Measurements from ENCODE around the gene DES. TPM values are rescaled to one million over a fixed set of nuclear protein-coding genes. Genes with fewer than 3 reads are reported as not detected.

DES gene
- total and polyA plus RNA-seq, 9 of the 15 experiments (the other 6 are each of a cell fraction or from before 2014, with no cell fraction given), result 2.5 to 58.9 (median 21.9) TPM

DNA sequence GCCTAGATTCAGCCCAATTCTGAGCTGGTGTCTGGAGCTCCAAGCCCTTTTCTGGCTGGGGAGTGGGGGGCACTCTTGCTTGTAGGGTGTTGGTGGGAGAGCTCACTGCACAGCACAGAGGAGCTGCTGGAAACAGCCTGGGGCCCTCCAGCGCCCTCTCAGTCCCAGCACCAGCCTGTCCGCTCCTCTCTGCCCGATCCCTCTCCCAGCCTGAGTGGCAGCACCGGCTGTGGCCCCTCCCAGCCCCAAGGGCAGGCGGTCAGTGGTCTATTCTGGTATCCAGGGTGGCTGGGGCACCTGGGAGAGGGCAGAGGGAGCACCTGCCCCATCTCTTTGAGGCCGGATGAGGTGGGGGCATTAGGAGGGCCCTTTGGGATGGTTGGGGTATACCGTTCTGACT is 13.2 kb upstream of the DES start:
- no TSS peak for BruUV-seq (replicated peaks)
- CTCF ChIA-PET (ENCODE audit: low intra/inter-chr PET ratio), result interaction anchor here (1.0 to 3.0 kb wide), 2 partner anchors 28 to 29 kb away, joined by 4 to 21 read pairs; no protein-coding TSS in a partner anchor
- Histone ChIP-seq H3K4me2 (ENCODE audit: insufficient read depth, low read length) (no peak overlapping the region), H3K27me3 (ENCODE audit: control insufficient read depth in 2 of 2, insufficient read depth in 2 of 2, low read length in 2 of 2) (no peaks in the 10 kb centered on the region), H3K4me3 (no peak overlapping the region), H2AFZ (ENCODE audit: low read depth, low read length) (no peak overlapping the region), H3K9ac (ENCODE audit: insufficient read depth in 1 of 2, low read depth in 2 of 2, low read length in 2 of 2) (no peak overlapping the region), H3K27ac (ENCODE audit: extremely low read depth, low read depth, low read length) (no peak overlapping the region), H3K9me1 (ENCODE audit: control insufficient read depth, insufficient read depth, low read length) (no peaks in the 10 kb centered on the region), H3K36me3 (ENCODE audit: control insufficient read depth, insufficient read depth, low read length) (no peaks in the 10 kb centered on the region), H3K4me1 (replicated peaks in 1 of 2; ENCODE audit: control insufficient read depth in 2 of 2, insufficient read depth in 2 of 2, low read length in 2 of 2) (peaks cover 18% of the 10 kb centered on the region in 2 experiments), H4K20me1 (replicated peaks; ENCODE audit: control insufficient read depth, insufficient read depth, low read length) (no peaks in the 10 kb centered on the region), H3K79me2 (ENCODE audit: control insufficient read depth, insufficient read depth, low read length) (no peaks in the 10 kb centered on the region), H3K9me3 (replicated peaks; ENCODE audit: control insufficient read depth, insufficient read depth, low read depth, low read length) (no peaks in the 10 kb centered on the region)
- intact Hi-C loops (cut with micrococcal nuclease) (loop anchor here (5.0 kb wide), 2 partner anchors 72 to 237 kb away; no protein-coding TSS in a partner anchor), in situ Hi-C loops (cut with MboI) (loop anchor here (5.0 kb wide), 2 partner anchors 32 to 127 kb away; no protein-coding TSS in a partner anchor)
- DNase-seq (ENCODE audit: extremely low read depth in 1 of 4, low spot score in 3 of 4), result no peak
- POLR2A ChIA-PET, result interaction anchor here (0.7 kb wide), 1 partner anchor 95 kb away, joined by 3 read pairs; no protein-coding TSS in a partner anchor
- ATAC-seq, result no peak
- FAIRE-seq, result no peak
- 51% methylated on average over 6 of the region's 7 CpGs for WGBS (ENCODE audit: insufficient coverage, low coverage, missing lambda C conversion rate)
- no peak for TF ChIP-seq MAFF (IDR thresholded peaks at IDR 0.05; ENCODE audit: low read length)
- TF ChIP-seq, protein P1, sequence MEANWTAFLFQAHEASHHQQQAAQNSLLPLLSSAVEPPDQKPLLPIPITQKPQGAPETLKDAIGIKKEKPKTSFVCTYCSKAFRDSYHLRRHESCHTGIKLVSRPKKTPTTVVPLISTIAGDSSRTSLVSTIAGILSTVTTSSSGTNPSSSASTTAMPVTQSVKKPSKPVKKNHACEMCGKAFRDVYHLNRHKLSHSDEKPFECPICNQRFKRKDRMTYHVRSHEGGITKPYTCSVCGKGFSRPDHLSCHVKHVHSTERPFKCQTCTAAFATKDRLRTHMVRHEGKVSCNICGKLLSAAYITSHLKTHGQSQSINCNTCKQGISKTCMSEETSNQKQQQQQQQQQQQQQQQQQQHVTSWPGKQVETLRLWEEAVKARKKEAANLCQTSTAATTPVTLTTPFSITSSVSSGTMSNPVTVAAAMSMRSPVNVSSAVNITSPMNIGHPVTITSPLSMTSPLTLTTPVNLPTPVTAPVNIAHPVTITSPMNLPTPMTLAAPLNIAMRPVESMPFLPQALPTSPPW (CRISPR knock-in tag; IDR thresholded peaks at IDR 0.05), result no peak
- TF ChIP-seq, protein P2, sequence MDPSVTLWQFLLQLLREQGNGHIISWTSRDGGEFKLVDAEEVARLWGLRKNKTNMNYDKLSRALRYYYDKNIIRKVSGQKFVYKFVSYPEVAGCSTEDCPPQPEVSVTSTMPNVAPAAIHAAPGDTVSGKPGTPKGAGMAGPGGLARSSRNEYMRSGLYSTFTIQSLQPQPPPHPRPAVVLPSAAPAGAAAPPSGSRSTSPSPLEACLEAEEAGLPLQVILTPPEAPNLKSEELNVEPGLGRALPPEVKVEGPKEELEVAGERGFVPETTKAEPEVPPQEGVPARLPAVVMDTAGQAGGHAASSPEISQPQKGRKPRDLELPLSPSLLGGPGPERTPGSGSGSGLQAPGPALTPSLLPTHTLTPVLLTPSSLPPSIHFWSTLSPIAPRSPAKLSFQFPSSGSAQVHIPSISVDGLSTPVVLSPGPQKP (CRISPR knock-in tag; IDR thresholded peaks at IDR 0.05), result no peak
- TF ChIP-seq ZNF445 (CRISPR knock-in tag; IDR thresholded peaks at IDR 0.05; ENCODE audit: low read depth), result no peak
- TF ChIP-seq FOSL1 (tag; conservative IDR thresholded peaks at IDR 0.05), result no peak
- TF ChIP-seq ZNF146 (CRISPR knock-in tag; IDR thresholded peaks at IDR 0.05; ENCODE audit: unreplicated experiment), result no peak
- TF ChIP-seq, protein P3, sequence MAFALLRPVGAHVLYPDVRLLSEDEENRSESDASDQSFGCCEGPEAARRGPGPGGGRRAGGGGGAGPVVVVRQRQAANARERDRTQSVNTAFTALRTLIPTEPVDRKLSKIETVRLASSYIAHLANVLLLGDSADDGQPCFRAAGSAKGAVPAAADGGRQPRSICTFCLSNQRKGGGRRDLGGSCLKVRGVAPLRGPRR (CRISPR knock-in tag; IDR thresholded peaks at IDR 0.05), result no peak
- TF ChIP-seq, protein P4, sequence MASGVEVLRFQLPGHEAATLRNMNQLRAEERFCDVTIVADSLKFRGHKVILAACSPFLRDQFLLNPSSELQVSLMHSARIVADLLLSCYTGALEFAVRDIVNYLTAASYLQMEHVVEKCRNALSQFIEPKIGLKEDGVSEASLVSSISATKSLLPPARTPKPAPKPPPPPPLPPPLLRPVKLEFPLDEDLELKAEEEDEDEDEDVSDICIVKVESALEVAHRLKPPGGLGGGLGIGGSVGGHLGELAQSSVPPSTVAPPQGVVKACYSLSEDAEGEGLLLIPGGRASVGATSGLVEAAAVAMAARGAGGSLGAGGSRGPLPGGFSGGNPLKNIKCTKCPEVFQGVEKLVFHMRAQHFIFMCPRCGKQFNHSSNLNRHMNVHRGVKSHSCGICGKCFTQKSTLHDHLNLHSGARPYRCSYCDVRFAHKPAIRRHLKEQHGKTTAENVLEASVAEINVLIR (CRISPR knock-in tag; IDR thresholded peaks at IDR 0.05), result no peak
- TF ChIP-seq RHOXF2B (CRISPR knock-in tag; conservative IDR thresholded peaks at IDR 0.05), result no peak
- no peak for TF ChIP-seq RBM15 (IDR thresholded peaks at IDR 0.05; ENCODE audit: insufficient read depth, low read length)
- TF ChIP-seq, protein P5, sequence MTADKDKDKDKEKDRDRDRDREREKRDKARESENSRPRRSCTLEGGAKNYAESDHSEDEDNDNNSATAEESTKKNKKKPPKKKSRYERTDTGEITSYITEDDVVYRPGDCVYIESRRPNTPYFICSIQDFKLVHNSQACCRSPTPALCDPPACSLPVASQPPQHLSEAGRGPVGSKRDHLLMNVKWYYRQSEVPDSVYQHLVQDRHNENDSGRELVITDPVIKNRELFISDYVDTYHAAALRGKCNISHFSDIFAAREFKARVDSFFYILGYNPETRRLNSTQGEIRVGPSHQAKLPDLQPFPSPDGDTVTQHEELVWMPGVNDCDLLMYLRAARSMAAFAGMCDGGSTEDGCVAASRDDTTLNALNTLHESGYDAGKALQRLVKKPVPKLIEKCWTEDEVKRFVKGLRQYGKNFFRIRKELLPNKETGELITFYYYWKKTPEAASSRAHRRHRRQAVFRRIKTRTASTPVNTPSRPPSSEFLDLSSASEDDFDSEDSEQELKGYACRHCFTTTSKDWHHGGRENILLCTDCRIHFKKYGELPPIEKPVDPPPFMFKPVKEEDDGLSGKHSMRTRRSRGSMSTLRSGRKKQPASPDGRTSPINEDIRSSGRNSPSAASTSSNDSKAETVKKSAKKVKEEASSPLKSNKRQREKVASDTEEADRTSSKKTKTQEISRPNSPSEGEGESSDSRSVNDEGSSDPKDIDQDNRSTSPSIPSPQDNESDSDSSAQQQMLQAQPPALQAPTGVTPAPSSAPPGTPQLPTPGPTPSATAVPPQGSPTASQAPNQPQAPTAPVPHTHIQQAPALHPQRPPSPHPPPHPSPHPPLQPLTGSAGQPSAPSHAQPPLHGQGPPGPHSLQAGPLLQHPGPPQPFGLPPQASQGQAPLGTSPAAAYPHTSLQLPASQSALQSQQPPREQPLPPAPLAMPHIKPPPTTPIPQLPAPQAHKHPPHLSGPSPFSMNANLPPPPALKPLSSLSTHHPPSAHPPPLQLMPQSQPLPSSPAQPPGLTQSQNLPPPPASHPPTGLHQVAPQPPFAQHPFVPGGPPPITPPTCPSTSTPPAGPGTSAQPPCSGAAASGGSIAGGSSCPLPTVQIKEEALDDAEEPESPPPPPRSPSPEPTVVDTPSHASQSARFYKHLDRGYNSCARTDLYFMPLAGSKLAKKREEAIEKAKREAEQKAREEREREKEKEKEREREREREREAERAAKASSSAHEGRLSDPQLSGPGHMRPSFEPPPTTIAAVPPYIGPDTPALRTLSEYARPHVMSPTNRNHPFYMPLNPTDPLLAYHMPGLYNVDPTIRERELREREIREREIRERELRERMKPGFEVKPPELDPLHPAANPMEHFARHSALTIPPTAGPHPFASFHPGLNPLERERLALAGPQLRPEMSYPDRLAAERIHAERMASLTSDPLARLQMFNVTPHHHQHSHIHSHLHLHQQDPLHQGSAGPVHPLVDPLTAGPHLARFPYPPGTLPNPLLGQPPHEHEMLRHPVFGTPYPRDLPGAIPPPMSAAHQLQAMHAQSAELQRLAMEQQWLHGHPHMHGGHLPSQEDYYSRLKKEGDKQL (CRISPR knock-in tag; IDR thresholded peaks at IDR 0.05; ENCODE audit: borderline replicate concordance), result no peak
- no peak for TF ChIP-seq HOXB6 (CRISPR knock-in tag; IDR thresholded peaks at IDR 0.05; ENCODE audit: borderline replicate concordance)

All from K562 (cell line).